Prostate gland (tissue), 2 donors: ENCODE measurements around the gene ASPG.

Experiments
- POLR2A ChIP-seq: fragments of 450-650 bp; IDR thresholded peaks from one replicate; pipeline ENCODE4 v1.6.1; 2016; ENCODE audit warnings: antibody characterized with exemption, mild to moderate bottlenecking
- POLR2AphosphoS5 ChIP-seq: sonication (generic); formaldehyde crosslinking; IDR thresholded peaks from one replicate; pipeline ENCODE4 v1.6.1; 2017; ENCODE audit warnings: antibody characterized with exemption
- TF ChIP-seq, protein P1 (sequence below), 4 experiments: fragments of 200-600 bp in 2 of 4; fragments of 450-650 bp in 2 of 4; sonication (generic) in 2 of 4; IDR thresholded peaks; 1 replicate in 3 of 4; 2 replicates in 1 of 4; pipeline ENCODE4 v1.5.1; 2016 to 2019; ENCODE audit warnings: antibody characterized with exemption in 4 of 4, mild to moderate bottlenecking in 2 of 4, moderate library complexity in 2 of 4

DNA sequence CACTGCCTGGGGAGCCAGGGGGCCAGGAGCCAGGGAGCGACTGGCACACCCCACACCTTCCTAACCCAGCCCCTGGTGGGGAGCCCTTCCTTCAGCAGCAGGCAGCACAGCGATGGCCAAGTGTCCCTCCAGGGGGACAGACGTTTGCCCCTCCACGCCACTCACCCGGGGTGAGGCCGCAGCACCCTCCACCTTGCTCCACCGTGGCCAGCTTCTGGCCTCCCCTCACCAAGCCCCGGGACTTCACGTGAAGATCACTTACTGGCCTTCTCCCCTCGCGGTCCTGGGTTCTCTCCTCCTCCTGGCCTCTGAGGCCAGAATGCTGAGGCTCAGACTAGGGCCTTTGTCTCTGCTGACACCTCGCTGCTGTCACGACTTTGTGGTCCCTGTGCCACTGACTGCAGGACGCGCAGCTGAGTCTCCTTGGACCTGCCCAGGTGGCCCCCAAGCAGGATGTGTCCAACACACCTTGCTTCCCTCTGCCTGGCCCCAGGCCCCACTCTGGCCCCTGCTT, 3.5 kb upstream of the ASPG start:
- TF ChIP-seq, protein P1, sequence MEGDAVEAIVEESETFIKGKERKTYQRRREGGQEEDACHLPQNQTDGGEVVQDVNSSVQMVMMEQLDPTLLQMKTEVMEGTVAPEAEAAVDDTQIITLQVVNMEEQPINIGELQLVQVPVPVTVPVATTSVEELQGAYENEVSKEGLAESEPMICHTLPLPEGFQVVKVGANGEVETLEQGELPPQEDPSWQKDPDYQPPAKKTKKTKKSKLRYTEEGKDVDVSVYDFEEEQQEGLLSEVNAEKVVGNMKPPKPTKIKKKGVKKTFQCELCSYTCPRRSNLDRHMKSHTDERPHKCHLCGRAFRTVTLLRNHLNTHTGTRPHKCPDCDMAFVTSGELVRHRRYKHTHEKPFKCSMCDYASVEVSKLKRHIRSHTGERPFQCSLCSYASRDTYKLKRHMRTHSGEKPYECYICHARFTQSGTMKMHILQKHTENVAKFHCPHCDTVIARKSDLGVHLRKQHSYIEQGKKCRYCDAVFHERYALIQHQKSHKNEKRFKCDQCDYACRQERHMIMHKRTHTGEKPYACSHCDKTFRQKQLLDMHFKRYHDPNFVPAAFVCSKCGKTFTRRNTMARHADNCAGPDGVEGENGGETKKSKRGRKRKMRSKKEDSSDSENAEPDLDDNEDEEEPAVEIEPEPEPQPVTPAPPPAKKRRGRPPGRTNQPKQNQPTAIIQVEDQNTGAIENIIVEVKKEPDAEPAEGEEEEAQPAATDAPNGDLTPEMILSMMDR (IDR thresholded peaks at IDR 0.05), result no peak
- TF ChIP-seq POLR2A, result no peak
- no peak for TF ChIP-seq POLR2AphosphoS5
